Measurements from ENCODE around the gene ANAPC15.

DNA sequence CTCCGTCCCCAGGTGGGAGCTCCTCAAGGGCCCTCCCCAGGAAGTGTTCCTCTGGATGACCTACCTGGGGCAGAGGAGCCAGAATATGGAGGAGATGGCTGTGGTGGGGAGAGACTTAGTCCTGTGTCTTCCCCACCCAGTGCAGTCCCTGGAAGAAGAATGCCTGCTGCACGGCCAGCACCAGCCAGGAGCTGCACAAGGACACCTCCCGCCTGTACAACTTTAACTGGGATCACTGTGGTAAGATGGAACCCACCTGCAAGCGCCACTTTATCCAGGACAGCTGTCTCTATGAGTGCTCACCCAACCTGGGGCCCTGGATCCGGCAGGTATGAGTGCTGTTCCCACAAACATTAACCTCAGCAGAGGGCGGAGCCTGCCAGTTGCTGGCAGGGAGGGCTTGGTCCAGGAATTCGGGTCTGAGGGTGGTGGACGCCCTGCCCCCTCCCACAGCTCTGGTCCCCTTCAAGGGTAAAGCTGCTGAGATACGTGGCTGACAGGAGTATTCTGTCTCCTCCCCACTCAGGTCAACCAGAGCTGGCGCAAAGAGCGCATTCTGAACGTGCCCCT lies 26.4 kb upstream of the ANAPC15 start:
- TF ChIP-seq, protein P1, sequence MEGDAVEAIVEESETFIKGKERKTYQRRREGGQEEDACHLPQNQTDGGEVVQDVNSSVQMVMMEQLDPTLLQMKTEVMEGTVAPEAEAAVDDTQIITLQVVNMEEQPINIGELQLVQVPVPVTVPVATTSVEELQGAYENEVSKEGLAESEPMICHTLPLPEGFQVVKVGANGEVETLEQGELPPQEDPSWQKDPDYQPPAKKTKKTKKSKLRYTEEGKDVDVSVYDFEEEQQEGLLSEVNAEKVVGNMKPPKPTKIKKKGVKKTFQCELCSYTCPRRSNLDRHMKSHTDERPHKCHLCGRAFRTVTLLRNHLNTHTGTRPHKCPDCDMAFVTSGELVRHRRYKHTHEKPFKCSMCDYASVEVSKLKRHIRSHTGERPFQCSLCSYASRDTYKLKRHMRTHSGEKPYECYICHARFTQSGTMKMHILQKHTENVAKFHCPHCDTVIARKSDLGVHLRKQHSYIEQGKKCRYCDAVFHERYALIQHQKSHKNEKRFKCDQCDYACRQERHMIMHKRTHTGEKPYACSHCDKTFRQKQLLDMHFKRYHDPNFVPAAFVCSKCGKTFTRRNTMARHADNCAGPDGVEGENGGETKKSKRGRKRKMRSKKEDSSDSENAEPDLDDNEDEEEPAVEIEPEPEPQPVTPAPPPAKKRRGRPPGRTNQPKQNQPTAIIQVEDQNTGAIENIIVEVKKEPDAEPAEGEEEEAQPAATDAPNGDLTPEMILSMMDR (IDR thresholded peaks at IDR 0.05), result no peak
- TF ChIP-seq TP53 (CRISPR knock-in tag; IDR thresholded peaks at IDR 0.05), result no peak
- TF ChIP-seq ESRRA (CRISPR knock-in tag; IDR thresholded peaks at IDR 0.05; ENCODE audit: borderline replicate concordance), result no peak
- TF ChIP-seq NR1H2 (CRISPR knock-in tag; IDR thresholded peaks at IDR 0.05), result no peak
- TF ChIP-seq JUN (CRISPR knock-in tag; IDR thresholded peaks at IDR 0.05), result no peak
- TF ChIP-seq KAT7 (CRISPR knock-in tag; IDR thresholded peaks at IDR 0.05; ENCODE audit: borderline replicate concordance), result no peak
- TF ChIP-seq, protein P2, sequence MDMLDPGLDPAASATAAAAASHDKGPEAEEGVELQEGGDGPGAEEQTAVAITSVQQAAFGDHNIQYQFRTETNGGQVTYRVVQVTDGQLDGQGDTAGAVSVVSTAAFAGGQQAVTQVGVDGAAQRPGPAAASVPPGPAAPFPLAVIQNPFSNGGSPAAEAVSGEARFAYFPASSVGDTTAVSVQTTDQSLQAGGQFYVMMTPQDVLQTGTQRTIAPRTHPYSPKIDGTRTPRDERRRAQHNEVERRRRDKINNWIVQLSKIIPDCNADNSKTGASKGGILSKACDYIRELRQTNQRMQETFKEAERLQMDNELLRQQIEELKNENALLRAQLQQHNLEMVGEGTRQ (CRISPR knock-in tag; IDR thresholded peaks at IDR 0.05), result no peak
- TF ChIP-seq ZNF121 (CRISPR knock-in tag; IDR thresholded peaks at IDR 0.05), result no peak
- TF ChIP-seq CBFB (CRISPR knock-in tag; IDR thresholded peaks at IDR 0.05; ENCODE audit: low read depth), result no peak
- no peak for TF ChIP-seq ZNF416 (CRISPR knock-in tag; IDR thresholded peaks at IDR 0.05)
- no peak for TF ChIP-seq ELF4 (CRISPR knock-in tag; IDR thresholded peaks at IDR 0.05; ENCODE audit: low read depth)
- no peak for TF ChIP-seq SP1 (CRISPR knock-in tag; conservative IDR thresholded peaks at IDR 0.05)
- TF ChIP-seq, protein P3, sequence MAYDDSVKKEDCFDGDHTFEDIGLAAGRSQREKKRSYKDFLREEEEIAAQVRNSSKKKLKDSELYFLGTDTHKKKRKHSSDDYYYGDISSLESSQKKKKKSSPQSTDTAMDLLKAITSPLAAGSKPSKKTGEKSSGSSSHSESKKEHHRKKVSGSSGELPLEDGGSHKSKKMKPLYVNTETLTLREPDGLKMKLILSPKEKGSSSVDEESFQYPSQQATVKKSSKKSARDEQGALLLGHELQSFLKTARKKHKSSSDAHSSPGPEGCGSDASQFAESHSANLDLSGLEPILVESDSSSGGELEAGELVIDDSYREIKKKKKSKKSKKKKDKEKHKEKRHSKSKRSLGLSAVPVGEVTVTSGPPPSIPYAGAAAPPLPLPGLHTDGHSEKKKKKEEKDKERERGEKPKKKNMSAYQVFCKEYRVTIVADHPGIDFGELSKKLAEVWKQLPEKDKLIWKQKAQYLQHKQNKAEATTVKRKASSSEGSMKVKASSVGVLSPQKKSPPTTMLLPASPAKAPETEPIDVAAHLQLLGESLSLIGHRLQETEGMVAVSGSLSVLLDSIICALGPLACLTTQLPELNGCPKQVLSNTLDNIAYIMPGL (CRISPR knock-in tag; IDR thresholded peaks at IDR 0.05), result no peak
- no peak for TF ChIP-seq IRF2 (CRISPR knock-in tag; IDR thresholded peaks at IDR 0.05; ENCODE audit: borderline replicate concordance, low read depth)

Measured in WTC11 (cell line).